ENCODE data around the gene CLDN5. TPM values are rescaled to one million over a fixed set of nuclear protein-coding genes. Genes with fewer than 3 reads are reported as not detected.
A peak's percentile ranks its signal among the peaks of the same experiment; 100 is the strongest.

CLDN5 gene
- total and polyA plus RNA-seq, 5 donors from 2014 or later, result 0.84 to 2.3 (median 1.7) TPM

- H3K9me3 ChIP-seq (ENCODE audit: control insufficient read depth in 2 of 2, low read length in 2 of 2), result no peaks in the 10 kb centered on the region
- H3K4me1 Mint-ChIP-seq, result peaks cover 0 to 17% (median 3%) of the 10 kb centered on the region in 4 donors
- ATAC-seq (ENCODE audit: low read depth in 2 of 2) (no peak), DNase-seq (no peak)
- H3K27ac Mint-ChIP-seq, result no peak overlapping the region
- H3K4me1 ChIP-seq (ENCODE audit: control insufficient read depth, insufficient read depth, low read length, poor library complexity, severe bottlenecking), result peaks cover 18% of the 10 kb centered on the region
- no peak overlapping the region for H3K27ac ChIP-seq (ENCODE audit: insufficient read depth, low read length, poor library complexity, severe bottlenecking)
- peaks cover 23% of the 10 kb centered on the region for H3K27me3 Mint-ChIP-seq
- no peaks in the 10 kb centered on the region for H3K9me3 Mint-ChIP-seq
- H3K36me3 Mint-ChIP-seq, result no peaks in the 10 kb centered on the region
- H3K36me3 ChIP-seq (ENCODE audit: control insufficient read depth, insufficient read depth, low read length), result no peaks in the 10 kb centered on the region
- no peak overlapping the region for H3K4me3 ChIP-seq (ENCODE audit: low read depth, low read length)
- no peak overlapping the region for H3K4me3 Mint-ChIP-seq
- H3K27me3 ChIP-seq (ENCODE audit: control insufficient read depth, insufficient read depth, low read length), result no peaks in the 10 kb centered on the region
These were observed 978 bp upstream of the CLDN5 start for GRCh38 chr22:19525116-19525660.

GRCh38 chr22:19523240-19524169 is 705 bp downstream of the CLDN5 start:
- Histone ChIP-seq H3K36me3 (ENCODE audit: control insufficient read depth, insufficient read depth, low read length) (no peaks in the 10 kb centered on the region), H3K4me1 (ENCODE audit: control insufficient read depth, insufficient read depth, low read length, poor library complexity, severe bottlenecking) (peaks cover 18% of the 10 kb centered on the region), H3K9me3 (ENCODE audit: control insufficient read depth in 2 of 2, low read length in 2 of 2) (no peaks in the 10 kb centered on the region), H3K27ac (ENCODE audit: insufficient read depth, low read length, poor library complexity, severe bottlenecking) (no peak overlapping the region), H3K4me3 (ENCODE audit: low read depth, low read length) (no peak overlapping the region), H3K27me3 (ENCODE audit: control insufficient read depth, insufficient read depth, low read length) (no peaks in the 10 kb centered on the region)
- peaks cover 21% of the 10 kb centered on the region for H3K27me3 Mint-ChIP-seq
- DNase-seq (peak in 2 of 3 donors; percentile 6 to 60), ATAC-seq (ENCODE audit: low read depth in 2 of 2) (peak; percentile 44 to 45)
- H3K9me3 Mint-ChIP-seq, result no peaks in the 10 kb centered on the region
- no peak overlapping the region for H3K27ac Mint-ChIP-seq
- H3K4me3 Mint-ChIP-seq, result peak overlapping the region in 2 of 4 donors; percentile 65 to 84
- peaks cover 0 to 17% (median 3%) of the 10 kb centered on the region in 4 donors for H3K4me1 Mint-ChIP-seq
- H3K36me3 Mint-ChIP-seq, result no peaks in the 10 kb centered on the region

- Mint-ChIP-seq H3K27me3 (peaks cover 21% of the 10 kb centered on the region), H3K4me3 (peak overlapping the region in 1 of 4 donors; percentile 54), H3K27ac (no peak overlapping the region), H3K4me1 (peaks cover 0 to 17% (median 3%) of the 10 kb centered on the region in 4 donors), H3K36me3 (no peaks in the 10 kb centered on the region), H3K9me3 (no peaks in the 10 kb centered on the region)
- DNase-seq, result no peak
- no peaks in the 10 kb centered on the region for H3K27me3 ChIP-seq (ENCODE audit: control insufficient read depth, insufficient read depth, low read length)
- H3K27ac ChIP-seq (ENCODE audit: insufficient read depth, low read length, poor library complexity, severe bottlenecking), result no peak overlapping the region
- ATAC-seq (ENCODE audit: low read depth in 2 of 2), result no peak
- H3K9me3 ChIP-seq (ENCODE audit: control insufficient read depth in 2 of 2, low read length in 2 of 2), result no peaks in the 10 kb centered on the region
- no peak overlapping the region for H3K4me3 ChIP-seq (ENCODE audit: low read depth, low read length)
- H3K4me1 ChIP-seq (ENCODE audit: control insufficient read depth, insufficient read depth, low read length, poor library complexity, severe bottlenecking), result peaks cover 18% of the 10 kb centered on the region
- no peaks in the 10 kb centered on the region for H3K36me3 ChIP-seq (ENCODE audit: control insufficient read depth, insufficient read depth, low read length)
These were observed 1.4 kb downstream of the CLDN5 start for GRCh38 chr22:19522881-19523239.

GRCh38 chr22:19522190-19522880 is 1.9 kb downstream of the CLDN5 start:
- H3K9me3 ChIP-seq (ENCODE audit: control insufficient read depth in 2 of 2, low read length in 2 of 2), result no peaks in the 10 kb centered on the region
- Mint-ChIP-seq H3K4me1 (peaks cover 0 to 17% (median 3%) of the 10 kb centered on the region in 4 donors), H3K9me3 (no peaks in the 10 kb centered on the region), H3K27me3 (peaks cover 21% of the 10 kb centered on the region), H3K4me3 (peak overlapping the region in 1 of 4 donors; percentile 54), H3K27ac (no peak overlapping the region), H3K36me3 (no peaks in the 10 kb centered on the region)
- no peak overlapping the region for H3K4me3 ChIP-seq (ENCODE audit: low read depth, low read length)
- H3K4me1 ChIP-seq (ENCODE audit: control insufficient read depth, insufficient read depth, low read length, poor library complexity, severe bottlenecking), result peaks cover 18% of the 10 kb centered on the region
- no peaks in the 10 kb centered on the region for H3K27me3 ChIP-seq (ENCODE audit: control insufficient read depth, insufficient read depth, low read length)
- H3K27ac ChIP-seq (ENCODE audit: insufficient read depth, low read length, poor library complexity, severe bottlenecking), result no peak overlapping the region
- H3K36me3 ChIP-seq (ENCODE audit: control insufficient read depth, insufficient read depth, low read length), result no peaks in the 10 kb centered on the region
- DNase-seq (no peak), ATAC-seq (ENCODE audit: low read depth in 2 of 2) (no peak)

- Histone ChIP-seq H3K27me3 (ENCODE audit: control insufficient read depth, insufficient read depth, low read length) (no peaks in the 10 kb centered on the region), H3K9me3 (ENCODE audit: control insufficient read depth in 2 of 2, low read length in 2 of 2) (no peaks in the 10 kb centered on the region), H3K4me1 (ENCODE audit: control insufficient read depth, insufficient read depth, low read length, poor library complexity, severe bottlenecking) (peaks cover 18% of the 10 kb centered on the region), H3K36me3 (ENCODE audit: control insufficient read depth, insufficient read depth, low read length) (no peaks in the 10 kb centered on the region), H3K27ac (ENCODE audit: insufficient read depth, low read length, poor library complexity, severe bottlenecking) (no peak overlapping the region), H3K4me3 (ENCODE audit: low read depth, low read length) (no peak overlapping the region)
- no peak for DNase-seq
- peaks cover 0 to 17% (median 3%) of the 10 kb centered on the region in 4 donors for H3K4me1 Mint-ChIP-seq
- H3K9me3 Mint-ChIP-seq, result no peaks in the 10 kb centered on the region
- H3K4me3 Mint-ChIP-seq, result no peak overlapping the region
- peaks cover 16% of the 10 kb centered on the region for H3K27me3 Mint-ChIP-seq
- ATAC-seq (ENCODE audit: low read depth in 2 of 2), result no peak
- H3K27ac Mint-ChIP-seq, result no peak overlapping the region
- peaks cover 2% of the 10 kb centered on the region for H3K36me3 Mint-ChIP-seq
These were observed 3.5 kb downstream of the CLDN5 start for GRCh38 chr22:19520566-19521305.

GRCh38 chr22:19520007-19520406 is 4.2 kb downstream of the CLDN5 start:
- H3K36me3 Mint-ChIP-seq, result peaks cover 5% of the 10 kb centered on the region

More at GRCh38 chr22:19520007-19520406, 4.2 kb downstream of the CLDN5 start:
- H3K9me3 ChIP-seq (ENCODE audit: control insufficient read depth in 2 of 2, low read length in 2 of 2), result no peaks in the 10 kb centered on the region
- H3K4me1 Mint-ChIP-seq, result peaks cover 0 to 17% (median 3%) of the 10 kb centered on the region in 4 donors
- H3K27ac ChIP-seq (ENCODE audit: insufficient read depth, low read length, poor library complexity, severe bottlenecking), result no peak overlapping the region
- H3K4me3 ChIP-seq (ENCODE audit: low read depth, low read length), result no peak overlapping the region
- H3K4me3 Mint-ChIP-seq, result no peak overlapping the region
- ATAC-seq (ENCODE audit: low read depth in 2 of 2) (no peak), DNase-seq (no peak)
- H3K36me3 ChIP-seq (ENCODE audit: control insufficient read depth, insufficient read depth, low read length), result no peaks in the 10 kb centered on the region
- peaks cover 15% of the 10 kb centered on the region for H3K27me3 Mint-ChIP-seq
- H3K27me3 ChIP-seq (ENCODE audit: control insufficient read depth, insufficient read depth, low read length), result no peaks in the 10 kb centered on the region
- peaks cover 18% of the 10 kb centered on the region for H3K4me1 ChIP-seq (ENCODE audit: control insufficient read depth, insufficient read depth, low read length, poor library complexity, severe bottlenecking)
- H3K27ac Mint-ChIP-seq, result no peak overlapping the region
- H3K9me3 Mint-ChIP-seq, result no peaks in the 10 kb centered on the region

Data from CD4-positive, CD25-positive, alpha-beta regulatory T cell (primary cell).